Measurements from ENCODE around the gene PHACTR1. TPM values are rescaled to one million over a fixed set of nuclear protein-coding genes. Genes with fewer than 3 reads are reported as not detected.

The PHACTR1 gene
- total RNA-seq, 1 donor from 2014 or later: 72.8 TPM

DNA sequence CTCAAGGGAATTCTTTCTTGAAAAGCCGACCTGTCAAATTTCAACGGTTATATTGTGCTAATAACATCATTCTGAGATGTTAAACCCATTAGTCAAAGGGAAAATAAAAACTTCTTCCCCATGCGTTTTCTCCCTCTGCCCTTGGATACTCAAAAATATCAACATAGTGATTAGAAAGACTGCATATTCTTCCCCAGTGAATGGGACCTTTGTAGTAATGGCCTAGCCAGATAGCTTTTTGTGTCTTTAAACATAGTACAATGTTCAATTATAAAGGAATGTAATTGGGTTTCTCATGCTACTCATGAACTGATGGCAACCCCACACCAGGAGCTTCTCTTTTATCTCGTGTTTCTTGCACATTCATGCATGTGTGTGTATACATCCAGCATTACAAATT lies 69.4 kb downstream of the PHACTR1 start:
- no peaks in the 10 kb centered on the region for H3K36me3 ChIP-seq
- no peak for DNase-seq
- ATAC-seq: no peak
- intact Hi-C loops (cut with DNase I): no loop called here
- no peak overlapping the region for H3K27ac ChIP-seq
- H3K4me1 ChIP-seq: no peaks in the 10 kb centered on the region
- no peaks in the 10 kb centered on the region for H3K9me3 ChIP-seq
- H3K27me3 ChIP-seq: no peaks in the 10 kb centered on the region
- TF ChIP-seq, protein P1, sequence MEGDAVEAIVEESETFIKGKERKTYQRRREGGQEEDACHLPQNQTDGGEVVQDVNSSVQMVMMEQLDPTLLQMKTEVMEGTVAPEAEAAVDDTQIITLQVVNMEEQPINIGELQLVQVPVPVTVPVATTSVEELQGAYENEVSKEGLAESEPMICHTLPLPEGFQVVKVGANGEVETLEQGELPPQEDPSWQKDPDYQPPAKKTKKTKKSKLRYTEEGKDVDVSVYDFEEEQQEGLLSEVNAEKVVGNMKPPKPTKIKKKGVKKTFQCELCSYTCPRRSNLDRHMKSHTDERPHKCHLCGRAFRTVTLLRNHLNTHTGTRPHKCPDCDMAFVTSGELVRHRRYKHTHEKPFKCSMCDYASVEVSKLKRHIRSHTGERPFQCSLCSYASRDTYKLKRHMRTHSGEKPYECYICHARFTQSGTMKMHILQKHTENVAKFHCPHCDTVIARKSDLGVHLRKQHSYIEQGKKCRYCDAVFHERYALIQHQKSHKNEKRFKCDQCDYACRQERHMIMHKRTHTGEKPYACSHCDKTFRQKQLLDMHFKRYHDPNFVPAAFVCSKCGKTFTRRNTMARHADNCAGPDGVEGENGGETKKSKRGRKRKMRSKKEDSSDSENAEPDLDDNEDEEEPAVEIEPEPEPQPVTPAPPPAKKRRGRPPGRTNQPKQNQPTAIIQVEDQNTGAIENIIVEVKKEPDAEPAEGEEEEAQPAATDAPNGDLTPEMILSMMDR (IDR thresholded peaks at IDR 0.05): no peak
- H3K4me3 ChIP-seq: no peak overlapping the region

DNA sequence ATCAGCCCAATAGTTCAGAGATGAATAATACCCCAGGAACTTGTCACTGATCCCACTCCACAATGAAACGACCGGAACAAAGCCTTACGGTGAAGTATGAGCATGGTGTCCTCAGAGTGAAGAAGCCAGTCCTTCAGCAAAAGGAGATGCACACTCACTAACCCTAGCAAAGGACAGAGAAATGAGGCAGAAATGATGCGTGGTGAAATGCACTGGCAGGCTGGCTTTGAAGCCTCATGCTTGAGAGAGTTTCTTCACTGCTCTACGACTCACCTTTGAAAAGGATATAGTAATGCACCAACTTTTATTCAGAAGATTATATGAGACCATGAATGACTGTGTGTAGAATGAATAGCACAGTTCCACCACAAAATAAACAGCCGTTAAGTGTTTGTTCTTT lies 74.8 kb downstream of the PHACTR1 start:
- Histone ChIP-seq H3K4me3 (no peak overlapping the region), H3K27ac (no peak overlapping the region), H3K4me1 (no peaks in the 10 kb centered on the region), H3K36me3 (no peaks in the 10 kb centered on the region), H3K9me3 (no peaks in the 10 kb centered on the region), H3K27me3 (no peaks in the 10 kb centered on the region)
- intact Hi-C loops (cut with DNase I): no loop called here
- TF ChIP-seq, protein P1 (IDR thresholded peaks at IDR 0.05): no peak
- ATAC-seq (no peak), DNase-seq (no peak)

DNA sequence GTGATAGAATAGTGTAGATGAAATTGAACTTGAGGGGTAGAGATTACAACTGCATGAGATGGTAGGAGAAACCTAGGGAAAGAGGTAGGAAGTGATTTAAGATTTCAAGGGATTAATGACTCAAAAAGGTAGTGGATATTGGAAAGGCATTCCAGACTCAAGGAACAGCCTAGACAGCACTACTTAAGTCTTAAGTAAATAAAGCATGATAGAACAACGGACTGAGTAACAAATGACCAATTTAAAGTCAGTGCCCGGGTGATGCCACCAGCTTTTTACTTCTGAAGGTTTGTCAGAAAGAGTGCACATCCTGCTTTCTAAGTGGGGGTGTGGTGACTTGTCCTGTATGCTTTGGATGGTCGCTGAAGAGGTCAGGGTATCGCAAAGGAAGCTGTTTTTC lies 81.8 kb downstream of the PHACTR1 start:
- no peaks in the 10 kb centered on the region for H3K36me3 ChIP-seq
- DNase-seq: no peak
- no peak overlapping the region for H3K27ac ChIP-seq
- no peaks in the 10 kb centered on the region for H3K9me3 ChIP-seq
- H3K4me1 ChIP-seq: no peaks in the 10 kb centered on the region
- no peaks in the 10 kb centered on the region for H3K27me3 ChIP-seq
- H3K4me3 ChIP-seq: no peak overlapping the region
- no peak for ATAC-seq
- intact Hi-C loops (cut with DNase I): no loop called here
- TF ChIP-seq, protein P1 (IDR thresholded peaks at IDR 0.05): no peak

DNA sequence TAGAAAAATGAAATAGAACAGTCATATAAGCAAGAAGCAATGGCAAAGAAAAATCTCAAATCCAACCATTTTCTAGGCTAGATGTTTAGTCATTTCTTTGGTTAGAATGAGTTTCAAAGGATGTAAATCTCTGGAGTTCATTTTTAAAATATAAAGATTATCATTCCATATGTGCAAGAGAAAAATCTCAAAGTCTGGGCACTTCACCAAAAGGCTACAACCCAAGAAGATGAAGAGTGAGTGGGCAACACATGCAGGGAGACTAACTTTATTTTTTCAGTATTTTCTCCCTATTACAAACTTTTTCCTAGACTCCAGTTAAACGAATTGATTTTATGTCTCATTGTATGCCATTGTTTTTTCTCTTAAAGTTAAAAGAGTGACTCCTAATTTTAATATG lies 83.6 kb downstream of the PHACTR1 start:
- ATAC-seq (no peak), DNase-seq (no peak)
- no peaks in the 10 kb centered on the region for H3K27me3 ChIP-seq
- no peak overlapping the region for H3K27ac ChIP-seq
- H3K9me3 ChIP-seq: no peaks in the 10 kb centered on the region
- intact Hi-C loops (cut with DNase I): no loop called here
- H3K36me3 ChIP-seq: no peaks in the 10 kb centered on the region
- TF ChIP-seq, protein P1 (IDR thresholded peaks at IDR 0.05): no peak
- no peaks in the 10 kb centered on the region for H3K4me1 ChIP-seq
- no peak overlapping the region for H3K4me3 ChIP-seq

DNA sequence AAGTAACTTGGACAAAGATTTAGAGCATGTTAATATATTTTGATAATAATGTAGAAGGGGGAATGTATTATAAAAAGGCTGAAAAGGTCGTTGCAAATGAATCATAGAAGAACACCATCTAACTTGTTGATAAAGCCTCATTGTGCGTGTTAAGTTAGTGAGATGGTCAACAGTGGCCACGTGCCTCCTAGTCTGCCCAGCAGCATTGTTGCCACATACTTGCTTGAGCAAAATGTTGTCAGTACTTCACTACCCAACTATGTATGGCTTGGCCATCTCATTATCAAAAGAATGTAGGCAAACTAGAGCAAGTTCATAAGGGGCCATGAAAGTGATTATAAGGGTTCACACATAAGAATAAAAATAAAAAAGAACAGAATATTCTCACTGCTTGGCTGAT lies 84.6 kb downstream of the PHACTR1 start:
- Histone ChIP-seq H3K27ac (no peak overlapping the region), H3K4me3 (no peak overlapping the region), H3K27me3 (no peaks in the 10 kb centered on the region), H3K36me3 (no peaks in the 10 kb centered on the region), H3K4me1 (no peaks in the 10 kb centered on the region), H3K9me3 (no peaks in the 10 kb centered on the region)
- DNase-seq (no peak), ATAC-seq (peak; percentile 61)
- TF ChIP-seq, protein P1 (IDR thresholded peaks at IDR 0.05): no peak
- intact Hi-C loops (cut with DNase I): no loop called here

DNA sequence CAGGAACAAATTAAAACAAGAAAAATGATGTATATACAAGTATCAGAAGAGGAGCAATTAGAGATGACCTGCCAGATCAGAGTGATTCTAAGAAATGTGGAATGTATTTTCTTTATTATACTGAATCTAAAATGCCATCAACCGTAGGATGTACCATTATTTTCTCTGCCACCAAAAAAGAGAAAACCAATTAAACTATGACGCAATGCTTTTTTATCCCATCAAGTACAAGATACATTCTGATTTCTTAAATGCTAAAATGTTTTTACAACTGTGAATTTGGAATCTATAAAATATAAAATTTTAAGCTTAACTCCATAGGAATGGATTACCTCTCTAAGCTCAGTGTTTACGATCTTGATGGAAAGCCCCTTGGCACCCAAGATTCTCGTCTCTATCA lies 85.9 kb downstream of the PHACTR1 start:
- no peaks in the 10 kb centered on the region for H3K4me1 ChIP-seq

More for the DNA sequence above, 85.9 kb downstream of the PHACTR1 start:
- no peak for DNase-seq
- intact Hi-C loops (cut with DNase I): no loop called here
- Histone ChIP-seq H3K4me3 (no peak overlapping the region), H3K36me3 (no peaks in the 10 kb centered on the region), H3K27me3 (no peaks in the 10 kb centered on the region), H3K9me3 (no peaks in the 10 kb centered on the region), H3K27ac (no peak overlapping the region)
- no peak for ATAC-seq
- TF ChIP-seq, protein P1 (IDR thresholded peaks at IDR 0.05): no peak

Measured in upper lobe of right lung (tissue), 1 donor.